NT2/D1 (cell line): Measurements from ENCODE around the gene PTAR1.
"Not testable (repeated sequence)": the region's sequence is repeated elsewhere in the genome, so short reads cannot be mapped to it uniquely, and the experiment has no call there.

Source experiments
- DNase-seq: peaks from one replicate; pipeline ENCODE4 v3.0.0-alpha.2; 2011; ENCODE audit warnings: low read depth, low spot score
- H3K27me3 ChIP-seq: 2 replicates; pipeline ENCODE4 v1.6.0; 2011; ENCODE audit warnings: mild to moderate bottlenecking; ENCODE audit not compliant: insufficient read length, insufficient read depth
- H3K36me3 ChIP-seq: 2 replicates; pipeline ENCODE4 v1.6.1; 2011; ENCODE audit warnings: mild to moderate bottlenecking, low read length, mixed read lengths; ENCODE audit not compliant: insufficient read depth, insufficient read length
- H3K4me1 ChIP-seq: 2 replicates; pipeline ENCODE4 v1.5.1; 2011; ENCODE audit not compliant: insufficient read depth, insufficient read length
- H3K4me3 ChIP-seq: 2 replicates; pipeline ENCODE4 v1.5.1; 2011; ENCODE audit warnings: low read depth; ENCODE audit not compliant: insufficient read length
- H3K9ac ChIP-seq: 2 replicates; pipeline ENCODE4 v1.6.0; 2011; ENCODE audit warnings: low read depth; ENCODE audit not compliant: insufficient read length
- H3K9me3 ChIP-seq: 2 replicates; pipeline ENCODE4 v1.5.1; 2011; ENCODE audit warnings: mild to moderate bottlenecking, low read length; ENCODE audit not compliant: insufficient read depth
- SUZ12 ChIP-seq: IDR thresholded peaks from 2 replicates; pipeline ENCODE4 v1.6.1; 2011; ENCODE audit not compliant: insufficient read length, insufficient read depth; ENCODE audit errors: extremely low read depth
- YY1 ChIP-seq: IDR thresholded peaks from 2 replicates; pipeline ENCODE4 v1.6.1; 2011; ENCODE audit not compliant: insufficient read length, insufficient read depth
- ZNF274 ChIP-seq: IDR thresholded peaks from 2 replicates; pipeline ENCODE4 v1.6.1; 2011; ENCODE audit warnings: mild to moderate bottlenecking, low read depth, low read length

PTAR1 gene

GRCh38 chr9:69759421-69760277 is at the start of gene PTAR1:
PTAR1 (minus strand) TSS chr9:69760011; CDS start chr9:69759938, 73 bp downstream.
- Histone ChIP-seq H3K9ac (peak within 1 kb of the TSS; percentile 96), H3K4me3 (peak within 1 kb of the TSS; percentile 86), H3K36me3 (peaks cover 25% of the 10 kb centered on the region), H3K9me3 (no peaks in the 10 kb centered on the region), H3K27me3 (no peaks in the 10 kb centered on the region), H3K4me1 (peaks cover 3% of the 10 kb centered on the region)
- DNase-seq, result peak; percentile 85
- TF ChIP-seq YY1 (peak; percentile 57), ZNF274 (no peak)

GRCh38 chr9:69809304-69809863 is 49.6 kb upstream of the PTAR1 start:
- no peaks in the 10 kb centered on the region for H3K9me3 ChIP-seq
- no peak overlapping the region for H3K4me3 ChIP-seq
- H3K9ac ChIP-seq, result no peak overlapping the region
- no peaks in the 10 kb centered on the region for H3K36me3 ChIP-seq
- no peak for DNase-seq
- no peaks in the 10 kb centered on the region for H3K27me3 ChIP-seq
- H3K4me1 ChIP-seq, result no peaks in the 10 kb centered on the region
- TF ChIP-seq ZNF274 (no peak), YY1 (no peak), SUZ12 (no peak)

GRCh38 chr9:69806627-69807026 is 46.8 kb upstream of the PTAR1 start:
- no peaks in the 10 kb centered on the region for H3K4me1 ChIP-seq
- TF ChIP-seq SUZ12 (no peak), ZNF274 (no peak), YY1 (no peak)
- no peak overlapping the region for H3K9ac ChIP-seq
- DNase-seq, result no peak
- H3K4me3 ChIP-seq, result no peak overlapping the region
- no peaks in the 10 kb centered on the region for H3K9me3 ChIP-seq
- H3K36me3 ChIP-seq, result no peaks in the 10 kb centered on the region
- no peaks in the 10 kb centered on the region for H3K27me3 ChIP-seq

- Histone ChIP-seq H3K27me3 (no peaks in the 10 kb centered on the region), H3K4me1 (no peaks in the 10 kb centered on the region), H3K9me3 (no peaks in the 10 kb centered on the region), H3K4me3 (no peak overlapping the region), H3K36me3 (no peaks in the 10 kb centered on the region), H3K9ac (no peak overlapping the region)
- no peak for TF ChIP-seq YY1
- TF ChIP-seq ZNF274, result no peak
- no peak for TF ChIP-seq SUZ12
- DNase-seq, result no peak
Observed at GRCh38 chr9:69805962-69806515, 46.2 kb upstream of the PTAR1 start.

- Histone ChIP-seq H3K4me1 (no peaks in the 10 kb centered on the region), H3K9me3 (peaks cover 23% of the 10 kb centered on the region), H3K9ac (no peak overlapping the region), H3K36me3 (no peaks in the 10 kb centered on the region), H3K4me3 (no peak overlapping the region), H3K27me3 (no peaks in the 10 kb centered on the region)
- no peak for DNase-seq
- TF ChIP-seq YY1 (no peak), SUZ12 (no peak), ZNF274 (no peak)
Observed at GRCh38 chr9:69801989-69802388, 42.2 kb upstream of the PTAR1 start.

GRCh38 chr9:69800027-69800426 is 40.2 kb upstream of the PTAR1 start:
- H3K4me1 ChIP-seq, H3K4me3 ChIP-seq, H3K9ac ChIP-seq, H3K27me3 ChIP-seq, DNase-seq, H3K36me3 ChIP-seq: not testable (repeated sequence)
- peaks cover 23% of the 10 kb centered on the region for H3K9me3 ChIP-seq

GRCh38 chr9:69799521-69799920 is 39.7 kb upstream of the PTAR1 start:
- H3K9ac ChIP-seq, H3K36me3 ChIP-seq, H3K27me3 ChIP-seq, H3K4me3 ChIP-seq, H3K4me1 ChIP-seq, DNase-seq: not testable (repeated sequence)
- H3K9me3 ChIP-seq, result peaks cover 23% of the 10 kb centered on the region

GRCh38 chr9:69798744-69799143 is 38.9 kb upstream of the PTAR1 start:
- DNase-seq, result no peak
- no peak overlapping the region for H3K4me3 ChIP-seq
- no peak overlapping the region for H3K9ac ChIP-seq
- no peaks in the 10 kb centered on the region for H3K27me3 ChIP-seq
- TF ChIP-seq ZNF274 (no peak), SUZ12 (no peak)
- H3K36me3 ChIP-seq, result no peaks in the 10 kb centered on the region
- H3K9me3 ChIP-seq, result peaks cover 23% of the 10 kb centered on the region
- H3K4me1 ChIP-seq, result no peaks in the 10 kb centered on the region
